ENCODE measurements around the gene CFAP54.

The CFAP54 gene

DNA sequence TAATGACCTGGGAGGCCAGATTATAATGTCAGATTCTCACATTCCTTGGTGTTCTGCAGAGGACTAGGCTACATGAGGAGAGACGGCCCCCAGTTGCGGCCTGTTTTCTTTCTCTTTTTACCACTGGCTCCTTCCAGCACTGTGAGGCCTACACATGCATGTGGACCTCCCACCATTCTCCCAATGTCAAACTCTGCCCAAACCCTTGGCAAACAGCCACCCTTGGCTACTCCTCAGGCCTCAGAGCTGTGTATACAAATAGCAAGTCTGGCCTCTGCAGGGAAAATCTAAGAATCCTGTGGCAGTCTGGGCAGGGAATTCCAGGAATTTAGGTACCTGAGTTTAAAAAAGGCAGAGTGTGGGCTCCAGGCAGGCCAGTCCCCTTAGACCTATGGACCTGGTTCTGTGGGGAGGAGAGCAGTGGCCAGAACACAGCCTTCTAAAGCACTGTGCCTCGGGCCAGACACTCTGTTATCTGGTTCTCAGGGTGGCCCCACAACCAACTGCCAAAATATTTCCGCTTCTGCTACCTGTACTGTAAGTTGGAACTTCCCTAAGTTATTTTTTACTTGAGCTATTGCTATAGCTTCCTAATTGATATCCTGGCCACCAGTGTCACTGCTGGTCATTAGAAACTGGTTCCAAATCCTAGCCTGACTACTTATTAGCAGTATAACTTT, 397.8 kb downstream of the CFAP54 start:
- H3K27me3 ChIP-seq (replicated peaks; ENCODE audit: control insufficient read depth, insufficient read depth, low read length), result no peaks in the 10 kb centered on the region
- no peak overlapping the region for H3K4me3 ChIP-seq (replicated peaks; ENCODE audit: low read depth, low read length)
- no peak for DNase-seq (ENCODE audit: extremely low read depth, insufficient read length)
- TF ChIP-seq, protein P1, sequence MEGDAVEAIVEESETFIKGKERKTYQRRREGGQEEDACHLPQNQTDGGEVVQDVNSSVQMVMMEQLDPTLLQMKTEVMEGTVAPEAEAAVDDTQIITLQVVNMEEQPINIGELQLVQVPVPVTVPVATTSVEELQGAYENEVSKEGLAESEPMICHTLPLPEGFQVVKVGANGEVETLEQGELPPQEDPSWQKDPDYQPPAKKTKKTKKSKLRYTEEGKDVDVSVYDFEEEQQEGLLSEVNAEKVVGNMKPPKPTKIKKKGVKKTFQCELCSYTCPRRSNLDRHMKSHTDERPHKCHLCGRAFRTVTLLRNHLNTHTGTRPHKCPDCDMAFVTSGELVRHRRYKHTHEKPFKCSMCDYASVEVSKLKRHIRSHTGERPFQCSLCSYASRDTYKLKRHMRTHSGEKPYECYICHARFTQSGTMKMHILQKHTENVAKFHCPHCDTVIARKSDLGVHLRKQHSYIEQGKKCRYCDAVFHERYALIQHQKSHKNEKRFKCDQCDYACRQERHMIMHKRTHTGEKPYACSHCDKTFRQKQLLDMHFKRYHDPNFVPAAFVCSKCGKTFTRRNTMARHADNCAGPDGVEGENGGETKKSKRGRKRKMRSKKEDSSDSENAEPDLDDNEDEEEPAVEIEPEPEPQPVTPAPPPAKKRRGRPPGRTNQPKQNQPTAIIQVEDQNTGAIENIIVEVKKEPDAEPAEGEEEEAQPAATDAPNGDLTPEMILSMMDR (IDR thresholded peaks at IDR 0.05; ENCODE audit: insufficient read depth, low read length, poor library complexity, severe bottlenecking), result no peak
- H3K36me3 ChIP-seq (ENCODE audit: control insufficient read depth, insufficient read depth, low read length), result no peaks in the 10 kb centered on the region

DNA sequence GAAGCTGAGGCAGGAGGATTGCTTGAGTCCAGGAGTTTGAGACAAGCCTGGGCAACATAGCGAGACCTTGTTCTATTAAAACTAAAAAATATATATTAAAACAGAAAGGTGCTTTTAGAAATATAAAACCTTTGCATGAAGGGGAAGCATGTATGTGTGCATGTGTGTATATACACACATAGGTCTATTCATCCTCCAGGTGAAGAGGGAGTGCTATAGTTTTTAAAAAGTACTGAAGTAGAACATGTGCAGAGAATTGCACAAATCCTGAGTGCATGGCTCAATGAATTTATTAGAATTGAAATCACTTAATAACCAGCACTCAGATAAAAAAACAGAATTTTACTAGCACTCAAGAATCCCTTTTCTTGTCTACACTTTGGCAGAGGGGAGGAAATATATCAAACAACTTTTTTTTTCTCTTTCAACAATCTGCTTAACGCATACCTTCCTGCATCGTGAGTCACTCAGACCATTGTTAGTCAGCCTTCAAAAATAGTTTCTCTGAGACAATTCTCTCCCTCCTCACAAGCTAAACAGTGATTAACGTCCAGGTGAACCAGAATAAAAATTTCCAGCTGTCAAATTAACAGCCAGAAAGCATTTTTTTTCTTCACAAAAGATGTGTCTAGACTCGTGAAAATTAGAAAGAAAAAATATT, 400.0 kb downstream of the CFAP54 start:
- TF ChIP-seq, protein P1 (IDR thresholded peaks at IDR 0.05; ENCODE audit: insufficient read depth, low read length, poor library complexity, severe bottlenecking), result no peak
- no peak overlapping the region for H3K4me3 ChIP-seq (replicated peaks; ENCODE audit: low read depth, low read length)
- no peak for DNase-seq (ENCODE audit: extremely low read depth, insufficient read length)
- H3K36me3 ChIP-seq (ENCODE audit: control insufficient read depth, insufficient read depth, low read length), result no peaks in the 10 kb centered on the region
- no peaks in the 10 kb centered on the region for H3K27me3 ChIP-seq (replicated peaks; ENCODE audit: control insufficient read depth, insufficient read depth, low read length)

DNA sequence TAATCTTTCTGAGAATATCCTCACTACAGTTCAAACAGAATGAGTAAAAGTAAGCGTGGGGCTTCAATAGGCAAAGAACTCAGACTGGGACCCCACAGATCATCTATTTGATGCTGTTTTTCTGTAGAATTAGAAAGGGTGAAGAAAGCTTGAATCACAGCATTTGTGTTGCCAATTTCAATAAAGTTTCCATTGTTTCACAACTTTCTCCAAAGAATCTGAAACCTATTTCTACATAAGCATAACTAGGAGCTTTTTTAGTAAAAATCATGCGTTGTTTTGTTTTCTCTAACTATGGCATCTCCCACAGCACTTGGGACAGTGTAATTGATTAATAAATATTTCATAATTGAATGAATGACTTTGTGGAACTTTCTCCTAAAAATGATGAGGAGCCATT, 401.0 kb downstream of the CFAP54 start:
- no peak for DNase-seq (ENCODE audit: extremely low read depth, insufficient read length)
- TF ChIP-seq, protein P1 (IDR thresholded peaks at IDR 0.05; ENCODE audit: insufficient read depth, low read length, poor library complexity, severe bottlenecking), result no peak
- Histone ChIP-seq H3K27me3 (replicated peaks; ENCODE audit: control insufficient read depth, insufficient read depth, low read length) (no peaks in the 10 kb centered on the region), H3K4me3 (replicated peaks; ENCODE audit: low read depth, low read length) (no peak overlapping the region), H3K36me3 (ENCODE audit: control insufficient read depth, insufficient read depth, low read length) (no peaks in the 10 kb centered on the region)

DNA sequence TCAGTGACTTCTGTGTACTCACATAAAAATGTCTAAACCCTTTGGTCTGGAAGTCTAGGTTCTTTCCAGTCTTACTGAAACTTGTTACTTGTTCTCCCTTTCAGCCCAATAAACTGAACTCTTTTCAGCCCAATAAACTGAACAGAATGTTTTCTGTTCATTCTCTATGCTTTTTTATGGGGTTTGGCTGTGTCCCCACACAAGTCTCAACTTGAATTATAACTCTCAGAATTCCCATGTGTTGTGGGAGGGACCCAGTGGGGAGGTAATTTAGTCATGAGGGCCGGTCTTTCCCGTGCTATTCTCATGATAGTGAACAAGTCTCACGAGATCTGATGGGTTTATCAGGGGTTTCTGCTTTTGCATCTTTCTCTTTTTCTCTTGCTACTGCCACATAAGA, 402.7 kb downstream of the CFAP54 start:
- Histone ChIP-seq H3K36me3 (ENCODE audit: control insufficient read depth, insufficient read depth, low read length) (no peaks in the 10 kb centered on the region), H3K27me3 (replicated peaks; ENCODE audit: control insufficient read depth, insufficient read depth, low read length) (no peaks in the 10 kb centered on the region), H3K4me3 (replicated peaks; ENCODE audit: low read depth, low read length) (no peak overlapping the region)
- TF ChIP-seq, protein P1 (IDR thresholded peaks at IDR 0.05; ENCODE audit: insufficient read depth, low read length, poor library complexity, severe bottlenecking), result no peak
- no peak for DNase-seq (ENCODE audit: extremely low read depth, insufficient read length)

DNA sequence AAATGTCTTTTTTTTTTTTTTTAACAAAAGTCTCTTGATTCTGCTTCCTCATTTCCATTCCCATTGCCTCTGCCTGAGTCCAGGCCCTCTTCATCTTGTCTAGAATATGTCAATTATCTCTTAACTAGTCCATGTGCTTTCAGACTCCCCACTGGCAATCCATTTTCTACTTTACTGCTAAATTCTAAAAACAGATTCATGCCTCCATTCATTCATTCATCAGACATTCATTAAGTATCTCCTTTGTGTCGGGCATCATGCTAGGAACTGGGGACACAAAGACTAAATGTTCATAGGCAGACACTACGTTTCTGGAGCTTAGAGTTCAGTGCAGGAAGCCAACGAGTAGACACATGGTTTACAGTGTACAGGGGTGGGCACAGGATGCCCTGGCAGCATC, 408.0 kb downstream of the CFAP54 start:
- H3K36me3 ChIP-seq (ENCODE audit: control insufficient read depth, insufficient read depth, low read length), result no peaks in the 10 kb centered on the region
- no peak overlapping the region for H3K4me3 ChIP-seq (replicated peaks; ENCODE audit: low read depth, low read length)
- no peaks in the 10 kb centered on the region for H3K27me3 ChIP-seq (replicated peaks; ENCODE audit: control insufficient read depth, insufficient read depth, low read length)
- DNase-seq (ENCODE audit: extremely low read depth, insufficient read length), result no peak
- TF ChIP-seq, protein P1 (IDR thresholded peaks at IDR 0.05; ENCODE audit: insufficient read depth, low read length, poor library complexity, severe bottlenecking), result no peak

All from GM06990 (cell line).